NCI-H1105 treated with DMSO at 0.1 percent for 48 hours (cell line): ENCODE data around the gene FPR2.
A peak's percentile ranks its signal among the peaks of the same experiment; 100 is the strongest.
"Not testable (repeated sequence)": the region's sequence is repeated elsewhere in the genome, so short reads cannot be mapped to it uniquely, and the experiment has no call there.

Experiments used
- DNase-seq: peaks from one replicate; lab custom pipeline; 2025; lab: John Stamatoyannopoulos, UW

Gene FPR2

DNA sequence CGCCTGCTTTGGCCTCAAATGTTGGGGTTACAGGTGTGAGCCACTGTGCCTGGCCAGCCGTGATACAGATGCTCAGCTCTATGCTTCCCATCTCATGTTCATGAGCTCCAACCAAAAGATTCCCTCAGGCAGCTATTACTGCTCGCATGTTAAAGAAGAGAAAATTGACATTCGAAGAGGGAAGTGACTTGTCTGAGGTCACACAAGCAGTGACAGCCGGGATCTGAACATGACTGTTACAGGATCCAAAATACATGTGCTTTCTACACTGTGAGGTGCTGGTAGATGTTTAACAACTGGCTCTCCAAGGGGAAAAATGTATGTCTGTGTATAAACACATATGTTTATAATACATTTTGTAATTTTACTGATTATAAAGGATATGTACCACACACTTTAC is 20.6 kb upstream of the FPR2 start:
- no peak for DNase-seq

DNA sequence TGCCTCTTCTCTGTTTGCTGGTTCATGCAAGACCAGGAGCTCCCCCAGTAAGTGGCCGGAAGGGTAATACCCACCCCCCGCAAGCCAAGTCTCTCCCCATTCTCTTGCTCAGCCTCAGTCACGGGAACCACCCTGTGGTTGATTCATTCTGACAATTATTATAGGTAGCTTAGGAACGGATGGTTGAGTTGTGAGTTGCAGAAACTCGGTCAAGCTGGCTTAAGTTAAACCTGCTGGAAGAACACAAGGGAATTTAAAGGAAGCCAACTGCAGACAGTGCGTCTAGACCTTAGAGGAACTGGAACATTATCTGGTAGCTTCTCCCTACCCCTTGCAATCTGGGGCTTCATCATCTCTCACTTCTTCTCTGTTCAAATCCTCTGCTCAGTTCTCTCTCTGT is 18.2 kb upstream of the FPR2 start:
- DNase-seq = no peak

DNA sequence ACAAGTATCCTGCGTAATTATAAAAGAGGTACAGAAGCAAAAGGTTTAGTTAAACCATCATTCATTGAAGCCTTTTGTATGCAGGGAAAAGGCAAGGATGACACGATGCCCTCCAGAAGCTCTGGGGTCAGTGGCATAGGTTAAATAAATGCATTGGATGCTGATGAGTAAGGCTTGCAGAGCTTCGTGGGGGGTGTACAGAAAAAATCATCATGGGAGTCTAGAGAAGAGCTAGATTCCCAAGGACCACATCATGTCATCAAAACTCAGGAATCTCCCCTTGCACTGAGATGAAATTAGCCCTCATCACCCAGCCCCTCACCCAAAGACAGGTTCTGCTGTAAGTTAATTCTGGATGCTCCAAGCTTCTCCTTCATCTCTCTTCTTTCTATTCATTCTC is 17.6 kb upstream of the FPR2 start:
- no peak for DNase-seq

DNA sequence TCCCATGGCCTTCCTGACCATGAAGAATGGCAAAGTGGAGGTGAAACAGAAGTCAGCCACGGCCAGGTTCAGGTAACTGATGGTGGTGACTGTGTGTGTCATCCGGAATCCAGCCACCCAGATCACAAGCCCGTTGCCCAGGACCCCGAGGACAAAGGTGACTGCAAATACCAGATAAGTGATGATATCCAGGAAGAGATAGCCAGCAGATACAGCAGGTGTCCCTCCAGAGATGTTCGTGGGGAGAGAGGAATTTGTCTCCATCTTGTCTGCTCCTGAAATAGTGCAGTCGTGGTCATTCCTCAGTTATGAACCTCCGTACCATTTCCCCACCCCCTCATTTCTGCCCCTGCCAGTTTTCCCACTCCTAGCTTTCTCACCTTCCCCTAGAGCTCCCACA is 14.2 kb upstream of the FPR2 start:
- DNase-seq = no peak

DNA sequence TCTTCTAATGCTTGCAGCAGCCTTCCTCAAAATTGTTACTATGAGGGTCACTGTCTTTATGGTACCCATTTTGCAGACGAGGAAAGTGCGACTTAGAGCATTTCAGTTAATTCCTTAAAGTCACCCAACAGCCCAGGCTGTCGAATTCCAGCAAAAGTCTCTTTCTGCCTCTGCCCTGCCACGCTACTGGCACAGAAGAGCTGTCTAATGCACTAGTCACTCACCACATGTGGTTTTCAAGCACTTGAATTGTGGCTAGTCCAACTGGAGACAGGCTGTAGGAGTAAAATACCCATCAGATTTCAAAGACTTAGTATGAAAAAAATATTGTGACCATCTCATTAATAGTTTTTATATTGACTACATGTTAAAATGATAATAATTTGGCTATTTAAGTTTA is 11.0 kb upstream of the FPR2 start:
- DNase-seq = no peak

DNA sequence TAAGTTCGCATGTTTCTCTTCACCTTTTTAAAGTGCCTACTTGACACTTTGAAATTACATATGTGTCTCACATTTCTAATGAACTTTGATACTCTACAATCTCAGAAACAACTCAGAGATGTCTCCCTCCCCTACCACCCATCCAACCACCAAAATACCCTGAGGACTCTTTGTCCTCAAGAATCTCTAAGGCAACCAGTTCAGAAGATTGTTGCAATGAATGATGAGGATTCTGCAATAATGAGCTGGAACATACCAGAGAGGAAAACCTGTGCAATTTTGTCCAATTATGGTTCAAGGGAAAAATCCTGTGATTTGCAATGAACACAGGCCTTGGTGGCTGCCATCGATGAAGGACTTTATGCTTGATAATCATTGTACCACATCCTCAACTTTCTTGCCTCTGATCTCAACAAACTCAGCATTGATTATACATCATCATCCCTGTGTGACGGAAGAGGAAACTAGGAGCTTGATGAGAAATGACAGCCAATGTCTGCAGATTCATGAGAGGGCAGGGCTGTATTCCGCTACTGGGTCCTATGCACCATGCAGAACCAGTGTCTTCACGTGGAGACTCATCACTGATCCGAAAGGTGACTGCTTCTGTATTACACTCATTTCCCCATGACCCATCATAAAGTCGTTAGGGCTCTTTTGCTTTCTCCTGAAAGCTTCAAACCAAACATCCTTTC is 10.4 kb upstream of the FPR2 start:
- no peak for DNase-seq

DNA sequence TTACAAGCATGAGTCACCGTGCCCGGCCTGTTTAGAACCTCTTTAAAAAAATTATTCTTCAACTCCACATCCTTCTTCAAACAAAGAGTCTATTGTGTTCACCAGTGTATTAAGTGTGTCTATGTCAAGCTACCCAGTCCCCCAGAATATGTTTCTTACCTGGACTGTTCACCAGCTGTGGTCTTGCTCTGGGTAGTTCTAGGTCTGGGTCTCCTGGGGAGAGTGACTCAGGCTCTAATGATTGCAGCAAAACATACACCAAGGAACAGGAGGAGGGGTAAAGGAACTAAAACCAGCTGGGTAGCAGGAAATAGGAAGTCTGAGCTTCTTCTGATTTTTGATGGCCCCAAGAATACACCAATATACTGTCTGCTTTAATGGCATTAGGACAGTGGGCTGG is 9.3 kb upstream of the FPR2 start, which contains the start of gene FPR1:
Gene FPR1, minus strand, starts transcription at position 224 of the 400 bp plus-strand sequence. CDS start 4,884 bp downstream, outside the sequence.
- no peak for DNase-seq

DNA sequence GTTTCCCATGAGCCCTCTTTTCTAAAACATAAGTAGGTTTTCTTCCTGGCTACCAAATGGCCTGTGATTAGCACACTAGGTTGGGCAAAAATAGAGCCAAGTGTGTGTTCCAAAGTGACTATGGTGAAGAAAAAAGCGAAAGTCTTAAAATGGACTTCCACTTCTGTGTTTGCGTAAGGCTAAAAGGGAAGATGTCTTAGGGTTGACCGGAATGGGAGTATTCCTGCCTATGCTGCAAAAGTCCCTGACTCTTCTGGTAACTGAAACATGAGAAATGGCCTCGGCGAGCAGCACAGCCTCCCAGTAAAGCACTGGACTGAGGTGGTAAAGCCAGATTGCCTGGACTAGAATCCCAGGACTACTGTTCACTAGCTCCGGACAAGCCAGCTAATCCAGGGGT is 6.9 kb upstream of the FPR2 start:
- DNase-seq = no peak

DNA sequence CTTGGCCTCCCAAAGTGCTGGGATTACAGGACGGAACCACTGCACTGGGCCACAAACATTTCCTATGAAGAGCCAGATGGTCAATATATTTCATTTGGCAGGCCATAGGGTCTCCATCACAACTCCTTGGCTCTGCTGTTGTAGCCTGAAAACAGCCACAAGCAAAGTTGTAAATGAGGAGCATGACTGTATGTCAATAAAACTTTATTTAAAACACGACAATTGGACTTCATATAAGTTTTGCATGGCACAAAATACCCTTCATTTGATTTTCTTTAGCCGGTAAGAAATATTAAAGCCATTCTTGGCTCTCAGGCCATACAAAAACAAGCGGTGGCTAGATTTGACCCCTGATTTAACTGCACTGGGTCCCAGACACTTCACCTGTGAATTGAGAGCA is 6.2 kb upstream of the FPR2 start:
- no peak for DNase-seq

DNA sequence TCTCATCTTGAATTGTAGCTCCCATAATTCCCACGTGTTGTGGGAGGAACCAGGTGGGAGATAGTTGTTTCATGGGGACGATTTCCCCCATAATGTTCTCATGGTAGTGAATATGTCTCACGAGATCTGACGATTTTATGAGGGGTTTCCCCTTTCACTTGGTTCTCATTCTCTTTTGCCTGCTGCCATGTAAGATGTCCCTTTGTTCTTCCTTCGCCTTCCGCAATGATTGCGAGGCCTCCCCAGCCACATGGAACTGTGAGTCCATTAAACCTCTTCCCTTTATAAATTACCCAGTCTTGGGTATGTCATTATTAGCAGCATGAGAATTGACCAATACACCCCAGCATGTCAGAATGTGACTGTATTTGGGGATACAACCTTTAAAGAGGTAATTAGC is 5.4 kb upstream of the FPR2 start:
- no peak for DNase-seq

DNA sequence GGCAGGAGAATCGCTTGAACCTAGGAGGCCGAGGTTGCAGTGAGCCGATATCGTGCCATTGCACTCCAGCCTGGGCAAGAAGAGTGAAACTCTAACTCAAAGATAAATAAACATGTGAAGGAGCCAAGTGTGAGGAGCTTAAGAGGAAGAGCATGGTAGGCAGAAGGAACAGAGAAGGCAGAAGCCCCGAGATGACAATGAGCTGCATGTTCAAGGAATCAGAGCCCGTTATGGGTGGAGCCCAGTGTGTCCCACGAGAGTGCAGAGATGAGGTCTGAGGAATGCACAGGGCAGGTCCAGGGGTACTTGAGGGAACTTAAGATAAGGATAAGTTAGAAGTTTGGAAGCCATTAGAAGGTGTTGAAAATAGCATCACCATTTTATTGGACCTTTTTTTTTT is 716 bp downstream of the FPR2 start:
- no peak for DNase-seq

DNA sequence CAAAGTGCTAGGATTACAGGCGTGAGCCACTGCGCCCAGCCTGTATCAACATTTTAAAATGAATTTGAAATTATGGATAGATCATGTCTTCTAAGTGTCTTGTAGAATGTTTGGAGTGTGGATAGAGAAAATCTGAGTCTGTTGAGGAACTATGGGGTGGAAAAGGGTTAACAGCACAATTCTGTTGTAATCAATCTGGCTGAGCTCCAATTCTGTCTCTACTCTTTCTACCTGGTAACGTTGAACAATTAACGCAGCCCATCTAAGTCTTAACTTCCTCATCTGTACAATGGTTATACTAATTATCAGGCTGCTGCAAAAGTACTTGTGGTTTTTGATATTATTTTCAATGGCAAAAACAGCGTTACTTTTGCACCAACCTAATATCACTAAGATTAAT is 4.1 kb downstream of the FPR2 start:
- DNase-seq = no peak

DNA sequence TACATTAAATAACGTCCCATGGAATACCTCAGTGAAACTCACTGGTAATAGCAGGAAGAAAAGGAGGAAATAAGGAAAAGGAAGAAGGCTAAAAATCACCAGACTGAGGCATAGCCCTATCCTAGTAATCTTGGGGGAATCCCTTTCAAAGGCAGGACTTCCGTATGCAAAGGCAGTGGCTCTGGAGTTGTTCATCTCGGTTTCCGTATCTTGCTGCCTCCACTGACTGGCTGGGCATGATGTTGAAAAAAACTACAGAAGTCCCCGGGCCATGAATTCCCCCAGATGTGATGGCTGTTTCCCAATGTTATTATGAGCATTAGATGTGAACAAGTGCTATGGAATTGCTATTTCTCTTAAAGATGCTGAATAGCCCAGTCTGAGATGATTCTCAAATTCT is 5.5 kb downstream of the FPR2 start:
- no peak for DNase-seq

DNA sequence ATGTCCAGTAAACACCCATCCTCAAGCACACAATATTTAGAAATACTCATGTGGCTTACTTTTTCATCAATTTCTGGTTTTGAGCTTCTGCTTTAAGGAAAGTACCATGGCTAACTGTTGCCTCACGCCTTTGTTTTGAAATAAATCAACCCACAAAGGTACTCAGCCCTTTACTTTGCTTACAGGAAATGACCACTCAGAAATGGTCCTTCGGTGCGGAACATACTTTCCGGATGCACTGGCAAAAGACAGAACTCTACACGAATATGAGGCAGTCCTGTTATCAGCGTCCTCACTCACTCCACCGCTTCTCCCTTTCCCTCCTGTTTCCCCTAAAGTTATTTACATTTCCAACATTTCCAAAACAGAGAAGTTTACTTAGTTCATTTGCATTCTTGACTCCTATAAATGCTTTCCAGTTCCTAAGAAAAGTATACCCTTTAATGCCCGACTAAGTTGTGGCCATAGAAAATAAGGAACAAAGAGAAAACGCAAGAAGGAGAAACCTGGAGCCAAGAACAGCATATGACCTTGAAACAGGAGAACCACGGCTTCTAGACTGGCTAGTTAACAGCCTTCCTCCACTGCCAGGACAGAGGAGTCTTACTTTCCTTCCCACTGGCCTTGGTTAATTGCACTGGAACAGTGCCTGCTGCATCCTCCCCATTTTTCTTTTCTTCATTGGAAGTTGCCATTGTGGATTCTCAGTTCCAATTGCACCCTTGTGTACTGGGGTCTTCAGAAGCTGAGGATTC is 10.6 kb downstream of the FPR2 start:
- DNase-seq = no peak

DNA sequence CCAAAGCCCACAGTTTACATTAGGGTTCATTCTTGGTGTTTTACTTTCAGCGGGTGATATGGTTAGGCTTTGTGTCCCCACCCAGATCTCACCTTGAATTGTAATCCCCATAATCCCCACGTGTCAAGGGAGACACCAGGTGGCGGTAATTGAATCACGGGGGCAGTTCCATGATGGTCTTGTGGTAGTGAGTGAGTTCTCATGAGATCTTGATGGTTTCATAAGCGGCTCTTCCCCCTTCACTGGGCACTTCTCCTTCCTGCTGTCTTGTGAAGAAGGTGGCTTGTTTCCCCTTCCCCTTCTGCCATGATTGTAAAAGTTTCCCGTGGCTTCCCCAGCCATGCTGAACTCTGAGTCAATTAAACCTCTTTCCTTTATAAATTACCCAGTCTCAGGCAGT is 12.0 kb downstream of the FPR2 start:
- no peak for DNase-seq

DNA sequence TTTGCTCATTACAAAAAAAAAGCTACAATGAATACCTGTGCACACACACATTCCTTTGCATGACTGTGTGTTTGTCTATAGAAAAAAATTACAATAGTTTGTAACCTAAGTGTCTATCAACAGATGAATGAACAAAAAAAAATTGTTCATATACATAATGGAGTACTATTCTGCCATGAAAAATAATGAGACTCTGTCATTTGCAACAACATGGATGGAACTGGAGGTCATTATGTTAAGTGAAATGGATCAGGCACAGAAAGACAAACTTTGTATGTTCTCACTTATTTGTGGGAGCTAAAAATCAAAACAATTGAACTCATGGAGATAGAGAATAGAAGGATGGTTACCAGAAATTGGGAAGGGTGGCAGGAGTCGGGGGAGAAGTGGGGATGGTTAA is 15.6 kb downstream of the FPR2 start:
- not testable (repeated sequence) for DNase-seq

DNA sequence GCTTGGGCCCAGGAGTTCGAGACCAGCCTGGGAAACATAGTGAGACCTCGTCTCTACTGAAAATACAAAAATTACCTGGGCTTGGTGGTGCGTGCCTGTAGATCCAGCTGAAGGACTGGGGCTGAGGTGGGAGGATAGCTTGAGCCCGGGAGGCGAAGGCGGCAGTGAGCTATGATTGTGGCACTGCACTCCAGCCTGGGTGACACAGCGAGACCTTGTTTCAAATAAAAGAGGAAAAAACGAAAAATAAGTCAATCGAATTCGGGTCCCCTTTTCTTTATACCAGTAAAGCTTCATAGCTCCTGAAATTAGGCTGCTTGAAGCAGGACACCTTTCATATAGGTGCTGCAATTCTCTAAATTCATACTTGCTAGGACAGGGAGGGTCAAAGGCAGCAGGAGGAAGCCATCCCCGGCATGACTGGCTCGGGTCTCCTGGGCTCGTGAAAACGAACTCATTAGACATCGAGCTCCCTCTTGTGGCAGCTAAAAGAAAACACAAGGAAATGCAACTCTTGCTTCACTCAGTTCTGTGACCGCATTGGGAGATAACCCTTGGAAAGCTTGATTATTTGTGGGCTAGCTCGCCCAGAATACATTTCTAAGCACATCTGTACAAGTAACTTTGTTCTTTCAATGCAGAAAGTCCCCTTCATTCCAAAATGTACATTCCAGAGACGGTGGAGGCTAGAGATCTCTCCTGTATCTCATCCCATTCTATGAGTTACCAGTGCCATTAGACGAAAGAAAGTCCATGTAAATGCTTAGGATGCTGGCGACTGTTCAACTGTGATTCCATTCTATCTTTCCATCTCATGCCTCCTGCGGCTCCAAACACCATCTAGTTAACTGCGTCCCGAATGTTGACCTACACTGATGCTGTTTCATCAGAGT is 16.8 kb downstream of the FPR2 start:
- DNase-seq = peak; percentile 76

DNA sequence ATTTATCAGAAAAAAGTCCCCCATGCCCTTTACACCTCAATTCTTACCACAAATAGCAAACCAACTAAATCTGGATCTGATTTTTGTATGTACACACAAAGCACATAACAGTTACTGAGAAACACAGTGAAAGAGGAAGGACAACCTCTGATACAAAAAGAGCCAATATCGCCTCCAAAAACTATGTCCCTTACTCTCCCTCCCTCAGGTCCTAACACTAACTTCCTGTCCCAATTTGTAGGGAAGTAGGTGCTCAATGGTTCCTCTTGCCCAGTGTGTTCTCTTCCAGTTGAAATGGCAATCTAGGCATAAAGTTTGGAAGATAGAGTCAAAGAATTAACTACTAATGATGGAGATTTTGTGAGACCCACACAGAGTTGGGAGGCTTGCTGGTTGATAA is 18.2 kb downstream of the FPR2 start:
- no peak for DNase-seq

DNA sequence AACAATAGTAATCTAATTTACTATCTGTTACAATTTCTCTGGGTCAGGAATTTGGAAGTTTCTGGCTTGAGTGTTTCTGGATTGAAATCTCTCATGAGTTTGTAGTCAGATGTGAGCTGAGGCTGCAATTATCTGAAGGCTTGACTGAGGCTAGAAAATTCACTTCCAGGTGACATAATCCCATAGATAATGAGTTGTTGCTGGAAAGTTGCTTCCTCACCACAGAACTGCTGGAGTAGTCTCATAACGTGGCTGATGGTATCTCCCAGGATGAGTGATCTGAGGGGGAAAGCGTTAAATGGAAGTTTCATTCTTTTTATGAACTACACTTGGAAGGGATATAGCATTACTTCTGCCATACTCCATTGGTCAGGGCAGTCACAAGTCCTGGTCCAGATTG is 18.7 kb downstream of the FPR2 start:
- DNase-seq = no peak

DNA sequence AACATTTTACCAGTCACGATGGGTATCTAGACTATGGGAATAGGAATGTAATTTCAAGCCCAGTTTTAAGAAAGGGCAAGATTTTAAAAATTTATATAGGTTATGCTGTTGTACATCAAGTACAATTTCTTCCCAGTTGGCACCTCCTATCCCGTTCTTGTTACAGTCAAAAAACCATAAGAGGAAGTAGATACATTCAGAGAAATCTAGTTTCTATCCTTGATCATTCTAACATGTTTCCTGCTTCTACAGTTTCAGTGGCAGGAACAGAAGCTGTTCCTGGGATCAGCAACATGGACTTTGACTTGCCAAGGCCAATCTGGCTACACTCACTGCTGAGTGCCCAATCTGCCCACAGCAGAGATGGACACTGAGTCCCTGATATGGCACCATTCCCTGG is 19.3 kb downstream of the FPR2 start:
- DNase-seq = no peak

DNA sequence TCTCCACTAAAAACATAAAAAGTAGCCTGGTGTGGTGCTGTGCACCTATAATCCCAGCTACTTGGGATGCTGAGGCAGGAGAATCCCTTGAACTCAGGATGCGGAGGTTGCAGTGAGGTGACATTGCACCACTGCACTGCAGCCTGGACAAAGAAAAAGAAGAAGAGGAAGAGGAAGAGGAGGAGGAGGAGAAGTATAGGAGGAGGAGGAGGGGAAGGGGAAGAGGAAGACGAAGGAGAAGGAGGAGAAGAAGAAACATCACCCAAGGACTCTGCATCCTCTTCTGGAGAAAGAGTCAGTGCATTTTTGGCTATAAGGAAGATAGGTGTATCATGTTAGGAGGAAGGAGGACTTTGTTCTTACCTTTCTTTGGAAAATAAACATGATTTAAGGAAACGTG is 21.0 kb downstream of the FPR2 start:
- no peak for DNase-seq

DNA sequence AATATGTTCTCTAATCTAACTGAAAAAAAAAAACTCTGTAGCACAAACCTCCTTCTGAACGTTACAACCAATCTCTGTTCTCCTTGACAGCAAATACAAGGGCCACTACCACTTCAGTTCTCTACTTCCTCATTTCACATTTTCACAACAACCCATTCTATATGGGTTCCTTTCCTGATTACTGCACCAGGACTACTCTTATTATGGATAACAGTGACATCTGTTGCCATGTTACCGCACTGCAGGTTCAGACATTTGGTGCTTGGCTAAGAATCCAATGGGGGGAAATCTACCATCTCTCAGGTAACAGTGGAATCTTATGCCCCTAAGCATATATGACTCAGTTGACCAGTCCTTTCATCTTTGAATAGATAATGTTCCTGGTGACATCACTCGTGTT is 22.4 kb downstream of the FPR2 start:
- peak; percentile 13 for DNase-seq
